IPS DF 19.7 (cell line): ENCODE results near the gene KMT2E.
"Not testable (repeated sequence)": the region's sequence is repeated elsewhere in the genome, so short reads cannot be mapped to it uniquely, and the experiment has no call there.

Source experiments
- DNase-seq: peaks from one replicate; pipeline ENCODE4 v3.0.0-alpha.2; 2013; ENCODE audit warnings: low read depth, low spot score

The KMT2E gene

GRCh38 chr7:105013816-105014692 lies at the start of gene KMT2E:
KMT2E (plus strand) TSS chr7:105014205; CDS start chr7:105040953, 26,748 bp downstream.
- no peak for DNase-seq

- no peak for DNase-seq
Observed at GRCh38 chr7:104964626-104965236, 49.3 kb upstream of the KMT2E start.

GRCh38 chr7:104966022-104966421 lies 48.0 kb upstream of the KMT2E start:
- no peak for DNase-seq

GRCh38 chr7:104967088-104967487 lies 46.9 kb upstream of the KMT2E start:
- DNase-seq, result no peak

- no peak for DNase-seq
Observed at GRCh38 chr7:104967595-104967994, 46.4 kb upstream of the KMT2E start.

- no peak for DNase-seq
Observed at GRCh38 chr7:104968648-104969047, 45.4 kb upstream of the KMT2E start.

- no peak for DNase-seq
Observed at GRCh38 chr7:104969183-104969582, 44.8 kb upstream of the KMT2E start.

- no peak for DNase-seq
Observed at GRCh38 chr7:104971290-104972071, 42.5 kb upstream of the KMT2E start.

- no peak for DNase-seq
Observed at GRCh38 chr7:104972500-104972899, 41.5 kb upstream of the KMT2E start.

- no peak for DNase-seq
Observed at GRCh38 chr7:104973227-104973626, 40.8 kb upstream of the KMT2E start.

- DNase-seq, result no peak
Observed at GRCh38 chr7:104973909-104974415, 40.0 kb upstream of the KMT2E start.

GRCh38 chr7:104975553-104975952 lies 38.5 kb upstream of the KMT2E start:
- DNase-seq, result not testable (repeated sequence)

GRCh38 chr7:104976966-104977636 lies 36.9 kb upstream of the KMT2E start:
- DNase-seq, result no peak

- DNase-seq, result no peak
Observed at GRCh38 chr7:104978460-104978859, 35.5 kb upstream of the KMT2E start.

GRCh38 chr7:104979167-104979841 lies 34.7 kb upstream of the KMT2E start:
- peak; percentile 35 for DNase-seq

- DNase-seq, result no peak
Observed at GRCh38 chr7:104980440-104980839, 33.6 kb upstream of the KMT2E start.

GRCh38 chr7:104980841-104981671 lies 32.9 kb upstream of the KMT2E start:
- DNase-seq, result no peak

GRCh38 chr7:104981672-104982037 lies 32.4 kb upstream of the KMT2E start:
- DNase-seq, result no peak

- no peak for DNase-seq
Observed at GRCh38 chr7:104982308-104983075, 31.5 kb upstream of the KMT2E start.
